ENCODE results near the gene TXLNG. TPM values are rescaled to one million over a fixed set of nuclear protein-coding genes. Genes with fewer than 3 reads are reported as not detected.
"Not testable (repeated sequence)": the region's sequence is repeated elsewhere in the genome, so short reads cannot be mapped to it uniquely, and the experiment has no call there.

The TXLNG gene
- total RNA-seq, 1 donor from 2014 or later, result 25.8 TPM

DNA sequence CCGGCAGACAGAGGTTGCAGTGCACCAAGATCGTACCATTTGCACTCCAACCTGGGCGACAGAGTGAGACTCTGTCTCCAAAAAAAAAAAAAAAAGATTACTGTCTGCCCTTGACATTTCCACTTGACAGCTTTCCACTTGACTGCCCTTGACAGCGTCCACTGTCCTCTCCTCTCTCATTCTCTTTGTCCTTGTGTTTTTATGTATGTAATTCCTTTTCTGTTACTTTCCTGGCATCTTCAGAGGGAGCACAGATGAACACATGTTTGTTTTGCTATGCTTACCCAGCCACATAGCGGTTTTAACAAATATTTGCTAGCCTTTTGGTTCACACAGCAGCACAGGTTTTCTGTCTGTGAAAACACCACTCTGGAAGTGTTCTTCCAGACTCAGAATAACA is 40.6 kb upstream of the TXLNG start:
- Mint-ChIP-seq H3K9me3 (ENCODE audit: low read depth) (no peaks in the 10 kb centered on the region), H3K27ac (no peak overlapping the region), H3K4me1 (ENCODE audit: low read depth) (peaks cover 2% of the 10 kb centered on the region), H3K4me3 (ENCODE audit: low read depth) (no peak overlapping the region), H3K36me3 (ENCODE audit: insufficient read depth) (peaks cover 32% of the 10 kb centered on the region), H3K27me3 (no peaks in the 10 kb centered on the region)
- DNase-seq (ENCODE audit: low spot score, unreplicated experiment), result no peak
- TF ChIP-seq CTCF (IDR thresholded peaks at IDR 0.05; ENCODE audit: unreplicated experiment), result no peak

GRCh38 chrX:16748425-16748824 is 37.8 kb upstream of the TXLNG start:
- Mint-ChIP-seq H3K36me3 (ENCODE audit: insufficient read depth) (peaks cover 33% of the 10 kb centered on the region), H3K27me3 (no peaks in the 10 kb centered on the region), H3K27ac (no peak overlapping the region), H3K9me3 (ENCODE audit: low read depth) (no peaks in the 10 kb centered on the region), H3K4me1 (ENCODE audit: low read depth) (peaks cover 2% of the 10 kb centered on the region), H3K4me3 (ENCODE audit: low read depth) (no peak overlapping the region)
- no peak for TF ChIP-seq CTCF (IDR thresholded peaks at IDR 0.05; ENCODE audit: unreplicated experiment)
- no peak for DNase-seq (ENCODE audit: low spot score, unreplicated experiment)

DNA sequence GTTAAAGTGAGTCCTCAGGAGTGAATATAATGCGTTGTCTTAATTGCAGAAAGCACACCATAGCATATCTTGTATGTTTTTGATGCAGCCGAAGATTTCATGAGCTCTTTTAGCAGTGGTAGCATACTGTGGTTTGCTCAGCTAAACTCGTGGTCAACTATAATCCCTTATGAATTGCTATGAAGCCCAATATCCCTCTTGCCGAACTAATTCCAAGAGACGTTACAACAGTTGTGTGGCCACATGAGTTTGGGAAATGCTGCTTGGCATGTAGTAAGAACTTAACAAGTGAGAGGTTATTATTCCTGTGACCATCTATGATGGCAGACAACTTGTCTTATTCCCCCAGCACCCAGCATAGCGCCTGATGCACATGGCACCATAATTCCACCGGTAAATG is 36.1 kb upstream of the TXLNG start:
- Mint-ChIP-seq H3K4me3 (ENCODE audit: low read depth) (no peak overlapping the region), H3K9me3 (ENCODE audit: low read depth) (no peaks in the 10 kb centered on the region), H3K4me1 (ENCODE audit: low read depth) (peaks cover 10% of the 10 kb centered on the region), H3K36me3 (ENCODE audit: insufficient read depth) (peaks cover 35% of the 10 kb centered on the region), H3K27ac (no peak overlapping the region), H3K27me3 (no peaks in the 10 kb centered on the region)
- no peak for TF ChIP-seq CTCF (IDR thresholded peaks at IDR 0.05; ENCODE audit: unreplicated experiment)
- no peak for DNase-seq (ENCODE audit: low spot score, unreplicated experiment)

GRCh38 chrX:16754019-16754418 is 32.2 kb upstream of the TXLNG start:
- no peak for TF ChIP-seq CTCF (IDR thresholded peaks at IDR 0.05; ENCODE audit: unreplicated experiment)
- H3K27ac Mint-ChIP-seq, result peak overlapping the region; percentile 89
- no peaks in the 10 kb centered on the region for H3K9me3 Mint-ChIP-seq (ENCODE audit: low read depth)
- DNase-seq (ENCODE audit: low spot score, unreplicated experiment), result no peak
- H3K36me3 Mint-ChIP-seq (ENCODE audit: insufficient read depth), result peaks cover 38% of the 10 kb centered on the region
- H3K4me3 Mint-ChIP-seq (ENCODE audit: low read depth), result no peak overlapping the region
- H3K27me3 Mint-ChIP-seq, result no peaks in the 10 kb centered on the region
- H3K4me1 Mint-ChIP-seq (ENCODE audit: low read depth), result peaks cover 10% of the 10 kb centered on the region

DNA sequence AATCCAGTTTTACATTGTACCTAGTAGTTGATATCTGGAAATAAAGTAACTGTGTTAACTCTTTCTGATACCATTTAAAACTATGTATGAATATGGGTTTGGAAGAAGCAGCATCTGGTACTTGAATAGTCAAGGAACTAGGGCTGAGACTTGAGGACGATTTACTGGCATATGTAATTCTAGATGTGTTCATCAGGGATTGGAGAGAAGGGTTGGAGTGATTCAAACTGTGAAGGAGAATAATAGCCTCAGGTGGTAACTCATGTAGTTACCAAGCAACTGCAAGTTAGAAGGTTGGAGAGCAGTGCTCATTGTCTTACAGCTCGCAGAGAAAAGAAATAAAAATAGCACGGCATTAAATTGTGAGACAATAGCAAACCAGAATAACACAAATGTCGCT is 29.5 kb upstream of the TXLNG start:
- no peaks in the 10 kb centered on the region for H3K27me3 Mint-ChIP-seq
- H3K9me3 Mint-ChIP-seq (ENCODE audit: low read depth), result no peaks in the 10 kb centered on the region
- H3K4me3 Mint-ChIP-seq (ENCODE audit: low read depth), result no peak overlapping the region
- no peak for DNase-seq (ENCODE audit: low spot score, unreplicated experiment)
- no peak for TF ChIP-seq CTCF (IDR thresholded peaks at IDR 0.05; ENCODE audit: unreplicated experiment)
- no peak overlapping the region for H3K27ac Mint-ChIP-seq
- H3K36me3 Mint-ChIP-seq (ENCODE audit: insufficient read depth), result peaks cover 36% of the 10 kb centered on the region
- H3K4me1 Mint-ChIP-seq (ENCODE audit: low read depth), result peaks cover 10% of the 10 kb centered on the region

DNA sequence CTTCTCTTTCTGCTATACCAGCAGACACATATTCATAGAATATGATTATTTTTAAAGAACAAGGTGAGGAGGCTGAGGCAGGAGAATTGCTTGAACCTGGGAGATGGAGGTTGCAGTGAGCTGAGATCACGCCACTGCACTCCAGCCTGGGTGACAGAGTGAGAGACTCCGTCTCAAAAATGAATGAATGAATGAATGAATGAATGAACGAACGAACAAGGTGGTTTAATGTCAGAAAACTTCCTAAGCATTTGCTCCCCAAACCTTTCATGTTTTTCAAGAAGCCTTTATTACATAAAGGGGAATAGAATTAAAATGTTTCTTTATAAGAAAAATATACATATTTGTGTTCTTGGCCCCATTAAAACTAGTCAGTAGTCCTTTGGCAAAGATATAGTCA is 24.8 kb upstream of the TXLNG start:
- H3K27ac Mint-ChIP-seq; H3K9me3 Mint-ChIP-seq (ENCODE audit: low read depth); H3K4me3 Mint-ChIP-seq (ENCODE audit: low read depth); DNase-seq (ENCODE audit: low spot score, unreplicated experiment); H3K4me1 Mint-ChIP-seq (ENCODE audit: low read depth); H3K27me3 Mint-ChIP-seq: not testable (repeated sequence)
- peaks cover 13% of the 10 kb centered on the region for H3K36me3 Mint-ChIP-seq (ENCODE audit: insufficient read depth)
